K562 (cell line): ENCODE results near the gene PELI3. TPM values are rescaled to one million over a fixed set of nuclear protein-coding genes. Genes with fewer than 3 reads are reported as not detected.

ENCODE experiments used
- ATF6 ChIP-seq: sonication (generic); formaldehyde crosslinking; IDR thresholded peaks from 2 replicates; pipeline ENCODE4 v1.4.0; 2020; ENCODE audit warnings: mild to moderate bottlenecking, missing genetic modification reagents
- CTCF ChIP-seq, 3 experiments: IDR thresholded peaks in 2 of 3; conservative IDR thresholded peaks in 1 of 3; 2 replicates each; pipeline ENCODE4 v1.5.1; 2011 to 2012; ENCODE audit warnings: low read length in 3 of 3, mild to moderate bottlenecking in 3 of 3, control low read depth in 2 of 3, improper control_type of control experiment in 1 of 3, inconsistent platforms in 1 of 3, low read depth in 1 of 3, mixed read lengths in 1 of 3, moderate library complexity in 1 of 3; ENCODE audit not compliant: insufficient read depth in 2 of 3
- HNRNPLL ChIP-seq: fragments of 200-400 bp; formaldehyde crosslinking; IDR thresholded peaks from 2 replicates; pipeline ENCODE4 v1.6.1; 2017; ENCODE audit warnings: low read length, low read depth, mild to moderate bottlenecking; ENCODE audit not compliant: poor library complexity, severe bottlenecking
- KAT7 ChIP-seq: sonication (generic); formaldehyde crosslinking; IDR thresholded peaks from 2 replicates; pipeline ENCODE4 v1.8.0; 2022; ENCODE audit warnings: missing genetic modification reagents, mild to moderate bottlenecking, borderline replicate concordance
- KAT8 ChIP-seq: fragments of 450-650 bp; IDR thresholded peaks from 2 replicates; pipeline ENCODE4 v1.6.1; 2016; ENCODE audit warnings: low read depth, mild to moderate bottlenecking
- KDM1A ChIP-seq, 2 experiments: fragments of 450-650 bp; IDR thresholded peaks; 2 replicates each; pipeline ENCODE4 v1.6.1; 2016; ENCODE audit warnings: mild to moderate bottlenecking in 2 of 2
- MAZ ChIP-seq, 2 experiments: fragments of 450-650 bp in 1 of 2; sonication (generic) in 1 of 2; formaldehyde crosslinking; IDR thresholded peaks in 1 of 2; conservative IDR thresholded peaks in 1 of 2; 2 replicates each; pipeline versions ENCODE4 v1.4.0 to v1.5.0; 2020; ENCODE audit warnings: mild to moderate bottlenecking in 1 of 2, missing genetic modification reagents in 1 of 2
- MED1 ChIP-seq: sonication (generic); formaldehyde crosslinking; IDR thresholded peaks from 2 replicates; pipeline ENCODE4 v1.8.1; 2023; ENCODE audit warnings: missing genetic modification reagents, borderline replicate concordance
- NEUROD1 ChIP-seq: fragments of 150-350 bp; IDR thresholded peaks from 2 replicates; pipeline ENCODE4 v1.6.1; 2014; ENCODE audit warnings: borderline replicate concordance, low read length, low read depth; ENCODE audit not compliant: partially characterized antibody
- OTX1 ChIP-seq: fragments of 450-650 bp; formaldehyde crosslinking; IDR thresholded peaks from 2 replicates; pipeline ENCODE4 v1.4.0; 2022; ENCODE audit warnings: mild to moderate bottlenecking
- PHF20 ChIP-seq: fragments of 450-650 bp; IDR thresholded peaks from 2 replicates; pipeline ENCODE4 v1.6.1; 2018; ENCODE audit not compliant: partially characterized antibody
- PRPF4 ChIP-seq: fragments of 200-400 bp; formaldehyde crosslinking; IDR thresholded peaks from one replicate; pipeline ENCODE4 v1.6.1; 2017; ENCODE audit warnings: low read length, low read depth, mild to moderate bottlenecking; ENCODE audit not compliant: insufficient read depth, poor library complexity, severe bottlenecking
- PTRF ChIP-seq: fragments of 450-650 bp; IDR thresholded peaks from 2 replicates; pipeline ENCODE4 v1.6.1; 2016; ENCODE audit warnings: mild to moderate bottlenecking, missing genetic modification characterization, missing compliant biosample characterization
- ZNF644 ChIP-seq: fragments of 200-800 bp; sonication (Bioruptor generic); IDR thresholded peaks from 2 replicates; pipeline ENCODE4 v1.6.1; 2016; ENCODE audit warnings: low read depth, missing genetic modification characterization, missing compliant biosample characterization
- ZNF830 ChIP-seq: fragments of 250-450 bp; sonication (Bioruptor Pico); IDR thresholded peaks from 2 replicates; pipeline ENCODE4 v1.5.0; 2021; ENCODE audit warnings: mild to moderate bottlenecking
- polyA plus RNA-seq, 8 experiments: library from polyadenylated mRNA; depleted of rRNA in 4 of 8; stranded (reverse) in 5 of 8; unstranded in 3 of 8; fragments of >200 nt; fragmentation: Nextera tagmentation in 2 of 8; fragmentation: Illumina TruSeq in 1 of 8; extraction: Ambion mirVana in 2 of 8; extraction: Trizol in 1 of 8; gene quantifications; 2 replicates each; pipeline versions ENCODE4 v1.2.1 to v1.2.3, GENCODE V29; 2011 to 2014; ENCODE audit warnings: inconsistent platforms in 1 of 8, missing spikeins in 1 of 8
- total RNA-seq, 7 experiments: library from RNA; depleted of rRNA in 6 of 7; stranded (reverse); fragments of >200 nt in 6 of 7; fragmentation: Illumina TruSeq in 2 of 7; extraction: Trizol in 2 of 7; gene quantifications; 2 replicates each; pipeline versions ENCODE4 v1.2.1 to v1.2.3, GENCODE V29; 2011 to 2021; ENCODE audit warnings: low replicate concordance in 1 of 7
- TF ChIP-seq, protein P1 (sequence below): sonication (generic); formaldehyde crosslinking; IDR thresholded peaks from 2 replicates; pipeline ENCODE4 v1.8.1; 2023; ENCODE audit warnings: mild to moderate bottlenecking, missing genetic modification reagents
- TF ChIP-seq, protein P2 (sequence below): sonication (generic); formaldehyde crosslinking; IDR thresholded peaks from 2 replicates; pipeline ENCODE4 v1.8.0; 2023; ENCODE audit warnings: mild to moderate bottlenecking, missing genetic modification reagents

PELI3 gene
- total and polyA plus RNA-seq, 9 of the 15 experiments (the other 6 are each of a cell fraction or from before 2014, with no cell fraction given), result 0.17 to 4.2 (median 1.9) TPM

- TF ChIP-seq ATF6 (CRISPR knock-in tag), result peak; percentile 86; the same call in 1 of the 2 replicates
- no peak for TF ChIP-seq ZNF830
- TF ChIP-seq KAT8, result no peak
- TF ChIP-seq PTRF (tag), result no peak
- no peak for TF ChIP-seq HNRNPLL
- TF ChIP-seq NEUROD1, result no peak
- no peak for TF ChIP-seq KDM1A (IDR thresholded peaks at IDR 0.05)
- TF ChIP-seq MED1 (CRISPR knock-in tag), result no peak
- TF ChIP-seq, protein P1, sequence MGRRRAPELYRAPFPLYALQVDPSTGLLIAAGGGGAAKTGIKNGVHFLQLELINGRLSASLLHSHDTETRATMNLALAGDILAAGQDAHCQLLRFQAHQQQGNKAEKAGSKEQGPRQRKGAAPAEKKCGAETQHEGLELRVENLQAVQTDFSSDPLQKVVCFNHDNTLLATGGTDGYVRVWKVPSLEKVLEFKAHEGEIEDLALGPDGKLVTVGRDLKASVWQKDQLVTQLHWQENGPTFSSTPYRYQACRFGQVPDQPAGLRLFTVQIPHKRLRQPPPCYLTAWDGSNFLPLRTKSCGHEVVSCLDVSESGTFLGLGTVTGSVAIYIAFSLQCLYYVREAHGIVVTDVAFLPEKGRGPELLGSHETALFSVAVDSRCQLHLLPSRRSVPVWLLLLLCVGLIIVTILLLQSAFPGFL, result no peak
- no peak for TF ChIP-seq PHF20
- TF ChIP-seq CTCF (IDR thresholded peaks at IDR 0.05 in 2 of 3, conservative IDR thresholded peaks at IDR 0.05 in 1 of 3; ENCODE audit: insufficient read depth in 2 of 3, low read depth in 1 of 3, low read length in 3 of 3), result peak; percentile 57 to 77 (median 62)
- TF ChIP-seq OTX1 (CRISPR knock-in tag), result no peak
- no peak for TF ChIP-seq KAT7 (CRISPR knock-in tag)
- TF ChIP-seq PRPF4, result no peak
- 0 out of 2 replicates have a peak, but pooled peaks have one; percentile 61 for TF ChIP-seq ZNF644 (tag)
- 0 out of 4 replicates have a peak, but pooled peaks of 1 of the 2 experiments have one; percentile 21 for TF ChIP-seq MAZ (CRISPR knock-in tag; conservative IDR thresholded peaks at IDR 0.05 in 1 of 2, IDR thresholded peaks at IDR 0.05 in 1 of 2)
- TF ChIP-seq, protein P2, sequence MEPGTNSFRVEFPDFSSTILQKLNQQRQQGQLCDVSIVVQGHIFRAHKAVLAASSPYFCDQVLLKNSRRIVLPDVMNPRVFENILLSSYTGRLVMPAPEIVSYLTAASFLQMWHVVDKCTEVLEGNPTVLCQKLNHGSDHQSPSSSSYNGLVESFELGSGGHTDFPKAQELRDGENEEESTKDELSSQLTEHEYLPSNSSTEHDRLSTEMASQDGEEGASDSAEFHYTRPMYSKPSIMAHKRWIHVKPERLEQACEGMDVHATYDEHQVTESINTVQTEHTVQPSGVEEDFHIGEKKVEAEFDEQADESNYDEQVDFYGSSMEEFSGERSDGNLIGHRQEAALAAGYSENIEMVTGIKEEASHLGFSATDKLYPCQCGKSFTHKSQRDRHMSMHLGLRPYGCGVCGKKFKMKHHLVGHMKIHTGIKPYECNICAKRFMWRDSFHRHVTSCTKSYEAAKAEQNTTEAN (CRISPR knock-in tag), result no peak
These were observed 48.3 kb upstream of the PELI3 start (continued) for GRCh38 chr11:66418168-66418985.
